PC-3 (cell line): Measurements from ENCODE around the gene TFE3. TPM values are rescaled to one million over a fixed set of nuclear protein-coding genes. Genes with fewer than 3 reads are reported as not detected.
A peak's percentile ranks its signal among the peaks of the same experiment; 100 is the strongest.

Experiments used
- ATAC-seq: fragments of 200-7000 bp; cut with Tn5 transposase; 2 replicates; pipeline ENCODE4 v1.9.1; 2020; ENCODE audit warnings: mild to moderate bottlenecking, moderate library complexity
- BruUV-seq: library from RNA; stranded (reverse); fragments of 400-500 nt; replicated peaks from 2 replicates; lab custom pipeline; 2021; lab: Mats Ljungman, UMichigan
- CTCF ChIA-PET: fragments of 300-600 bp; sonication (Branson Sonifier 250); formaldehyde crosslinking; loops from one replicate; lab custom pipeline; 2022; ENCODE audit warnings: antibody characterized with exemption; lab: Charles Lee
- POLR2A ChIA-PET: fragments of 300-600 bp; sonication (Branson Sonifier 250); formaldehyde crosslinking; loops from one replicate; lab custom pipeline; 2022; ENCODE audit warnings: antibody characterized with exemption; ENCODE audit not compliant: unreplicated experiment; lab: Charles Lee
- DNase-seq: peaks from one replicate; pipeline ENCODE4 v3.0.0-alpha.2; 2015
- H2AFZ ChIP-seq: fragments of 300-600 bp; sonication (generic); 2 replicates; pipeline ENCODE4 v1.6.0; 2016; ENCODE audit warnings: antibody characterized with exemption, low read length
- H3F3A ChIP-seq: fragments of 300-600 bp; sonication (generic); one replicate; pipeline ENCODE4 v1.6.0; 2017; ENCODE audit warnings: antibody characterized with exemption, low read length, control low read depth, mild to moderate bottlenecking; ENCODE audit not compliant: unreplicated experiment
- H3K27ac ChIP-seq: fragments of 300-600 bp; sonication (generic); 2 replicates; pipeline ENCODE4 v1.5.1; 2016; ENCODE audit warnings: mild to moderate bottlenecking, low read length
- H3K27me3 ChIP-seq: fragments of 300-600 bp; sonication (generic); 2 replicates; pipeline ENCODE4 v1.6.1; 2016; ENCODE audit warnings: low read length, mixed read lengths
- H3K36me3 ChIP-seq: fragments of 300-600 bp; sonication (generic); 2 replicates; pipeline ENCODE4 v1.6.1; 2016; ENCODE audit warnings: low read depth, mixed run types, low read length, mixed read lengths
- H3K4me1 ChIP-seq: fragments of 300-600 bp; sonication (generic); 2 replicates; pipeline ENCODE4 v1.5.1; 2016; ENCODE audit warnings: low read length; ENCODE audit not compliant: insufficient read depth
- H3K4me2 ChIP-seq: fragments of 300-600 bp; sonication (generic); 2 replicates; pipeline ENCODE4 v1.6.0; 2016; ENCODE audit warnings: low read length
- H3K4me3 ChIP-seq: fragments of 300-600 bp; sonication (generic); 2 replicates; pipeline ENCODE4 v1.5.1; 2016; ENCODE audit warnings: mild to moderate bottlenecking, low read length, mixed read lengths
- H3K79me2 ChIP-seq: fragments of 300-600 bp; sonication (generic); 2 replicates; pipeline ENCODE4 v1.6.1; 2017; ENCODE audit warnings: low read length, mixed read lengths
- H3K9ac ChIP-seq: fragments of 300-600 bp; sonication (generic); 2 replicates; pipeline ENCODE4 v1.6.0; 2016; ENCODE audit warnings: mild to moderate bottlenecking, low read length
- H3K9me2 ChIP-seq: fragments of 300-600 bp; sonication (generic); replicated peaks from 2 replicates; pipeline ENCODE4 v1.6.1; 2016; ENCODE audit warnings: mixed run types, low read length, mixed read lengths
- H3K9me3 ChIP-seq: fragments of 300-600 bp; sonication (generic); 2 replicates; pipeline ENCODE4 v1.6.1; 2016; ENCODE audit warnings: low read length, mixed read lengths
- H4K20me1 ChIP-seq: fragments of 300-600 bp; sonication (generic); 2 replicates; pipeline ENCODE4 v1.6.1; 2016; ENCODE audit warnings: low read length, mixed read lengths
- EZH2 ChIP-seq: fragments of 300-600 bp; sonication (generic); IDR thresholded peaks from one replicate; pipeline ENCODE4 v1.6.1; 2017; ENCODE audit warnings: antibody characterized with exemption, mild to moderate bottlenecking, low read length; ENCODE audit not compliant: unreplicated experiment
- EZH2phosphoT487 ChIP-seq: fragments of 300-600 bp; sonication (generic); IDR thresholded peaks from 2 replicates; pipeline ENCODE4 v1.6.1; 2018; ENCODE audit warnings: mild to moderate bottlenecking, antibody characterized with exemption, low read length, borderline replicate concordance
- intact Hi-C: fragments of 100-400 bp; cut with micrococcal nuclease; formaldehyde crosslinking; loops from 2 replicates; pipeline ENCODE4 v1.9.0; 2023
- total RNA-seq: library from RNA; depleted of rRNA; stranded (reverse); fragments of >200 nt; gene quantifications from 2 replicates; pipeline ENCODE4 v1.2.3, GENCODE V29; 2014
- TF ChIP-seq, protein P1 (sequence below): fragments of 300-600 bp; sonication (generic); conservative IDR thresholded peaks from 2 replicates; pipeline ENCODE4 v1.5.1; 2017; ENCODE audit warnings: antibody characterized with exemption, low read depth, mild to moderate bottlenecking, low read length

TFE3 gene
- total RNA-seq, 1 experiment from 2014 or later, result 46.9 TPM

GRCh38 chrX:49082271-49082871 lies 39.2 kb upstream of the TFE3 start:
- Histone ChIP-seq H3K4me1 (peaks cover 6% of the 10 kb centered on the region), H3K27ac (no peak overlapping the region), H3K36me3 (no peaks in the 10 kb centered on the region), H3K79me2 (no peaks in the 10 kb centered on the region), H3K27me3 (no peaks in the 10 kb centered on the region), H3K9me3 (no peaks in the 10 kb centered on the region), H3K4me3 (no peak overlapping the region), H3K9ac (no peak overlapping the region), H3K4me2 (no peak overlapping the region), H3F3A (no peaks in the 10 kb centered on the region), H2AFZ (no peak overlapping the region), H3K9me2 (no peaks in the 10 kb centered on the region), H4K20me1 (no peaks in the 10 kb centered on the region)
- ATAC-seq (no peak), DNase-seq (no peak)
- no peak for TF ChIP-seq EZH2phosphoT487
- no TSS peak for BruUV-seq
- ChIA-PET POLR2A (no interaction called here), CTCF (no interaction called here)
- intact Hi-C loops, result no loop called here

- Histone ChIP-seq H3K79me2 (no peaks in the 10 kb centered on the region), H3K9me3 (no peaks in the 10 kb centered on the region), H3F3A (no peaks in the 10 kb centered on the region), H3K27me3 (no peaks in the 10 kb centered on the region), H3K9ac (peak within 1 kb of the TSS; percentile 79), H3K4me3 (peak within 1 kb of the TSS; percentile 72), H2AFZ (peak within 1 kb of the TSS; percentile 92), H3K4me1 (peaks cover 6% of the 10 kb centered on the region), H4K20me1 (no peaks in the 10 kb centered on the region), H3K4me2 (peak within 1 kb of the TSS; percentile 93), H3K9me2 (no peaks in the 10 kb centered on the region), H3K27ac (peak within 1 kb of the TSS; percentile 31), H3K36me3 (no peaks in the 10 kb centered on the region)
- ChIA-PET POLR2A (no interaction called here), CTCF (interaction anchor here (0.6 kb wide), 1 partner anchor 351 kb away, joined by 4 read pairs; no protein-coding TSS in a partner anchor)
- no peak for TF ChIP-seq EZH2phosphoT487
- intact Hi-C loops, result no loop called here
- BruUV-seq, result TSS peak; percentile 87
- DNase-seq (peak; percentile 66), ATAC-seq (peak; percentile 87)
Observed at GRCh38 chrX:49079489-49080428, 36.6 kb upstream of the TFE3 start, which contains the start of gene WDR45. TSS of gene WDR45 (minus strand) at chrX:49079887. CDS start at chrX:49078095, 1,792 bp downstream.

DNA sequence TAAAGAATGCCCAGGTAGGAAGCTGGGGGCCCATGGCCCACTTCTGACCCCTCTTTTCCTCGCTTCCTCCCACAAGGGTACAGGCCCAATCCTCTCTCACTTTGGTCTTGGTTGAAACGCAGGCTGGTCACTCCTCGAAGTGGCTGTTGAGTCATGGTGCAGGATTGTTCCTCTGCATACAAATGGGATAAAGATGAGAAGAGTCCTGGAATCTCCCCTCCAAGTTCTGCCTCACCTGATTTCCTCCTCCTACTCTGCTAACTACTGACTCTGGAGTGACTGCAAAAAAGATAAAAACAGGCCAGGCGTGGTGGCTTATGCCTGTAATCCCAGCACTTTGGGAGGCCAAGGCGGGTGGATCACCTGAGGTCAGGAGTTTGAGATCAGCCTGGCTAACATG lies 34.8 kb upstream of the TFE3 start:
- Histone ChIP-seq H3K79me2 (no peaks in the 10 kb centered on the region), H3K4me3 (no peak overlapping the region), H3F3A (no peaks in the 10 kb centered on the region), H3K4me1 (peaks cover 6% of the 10 kb centered on the region), H3K4me2 (no peak overlapping the region), H3K27me3 (no peaks in the 10 kb centered on the region), H3K27ac (no peak overlapping the region), H3K9ac (no peak overlapping the region), H3K9me3 (no peaks in the 10 kb centered on the region), H3K36me3 (no peaks in the 10 kb centered on the region), H3K9me2 (no peaks in the 10 kb centered on the region), H2AFZ (no peak overlapping the region), H4K20me1 (no peaks in the 10 kb centered on the region)
- no TSS peak for BruUV-seq
- CTCF ChIA-PET, result no interaction called here
- POLR2A ChIA-PET, result no interaction called here
- ATAC-seq, result no peak
- intact Hi-C loops, result no loop called here
- TF ChIP-seq, protein P1, sequence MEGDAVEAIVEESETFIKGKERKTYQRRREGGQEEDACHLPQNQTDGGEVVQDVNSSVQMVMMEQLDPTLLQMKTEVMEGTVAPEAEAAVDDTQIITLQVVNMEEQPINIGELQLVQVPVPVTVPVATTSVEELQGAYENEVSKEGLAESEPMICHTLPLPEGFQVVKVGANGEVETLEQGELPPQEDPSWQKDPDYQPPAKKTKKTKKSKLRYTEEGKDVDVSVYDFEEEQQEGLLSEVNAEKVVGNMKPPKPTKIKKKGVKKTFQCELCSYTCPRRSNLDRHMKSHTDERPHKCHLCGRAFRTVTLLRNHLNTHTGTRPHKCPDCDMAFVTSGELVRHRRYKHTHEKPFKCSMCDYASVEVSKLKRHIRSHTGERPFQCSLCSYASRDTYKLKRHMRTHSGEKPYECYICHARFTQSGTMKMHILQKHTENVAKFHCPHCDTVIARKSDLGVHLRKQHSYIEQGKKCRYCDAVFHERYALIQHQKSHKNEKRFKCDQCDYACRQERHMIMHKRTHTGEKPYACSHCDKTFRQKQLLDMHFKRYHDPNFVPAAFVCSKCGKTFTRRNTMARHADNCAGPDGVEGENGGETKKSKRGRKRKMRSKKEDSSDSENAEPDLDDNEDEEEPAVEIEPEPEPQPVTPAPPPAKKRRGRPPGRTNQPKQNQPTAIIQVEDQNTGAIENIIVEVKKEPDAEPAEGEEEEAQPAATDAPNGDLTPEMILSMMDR, result no peak
- TF ChIP-seq EZH2phosphoT487, result no peak
- no peak for TF ChIP-seq EZH2
- no peak for DNase-seq
